ENCODE data around the gene SLIT3.

- TF ChIP-seq, protein P1, sequence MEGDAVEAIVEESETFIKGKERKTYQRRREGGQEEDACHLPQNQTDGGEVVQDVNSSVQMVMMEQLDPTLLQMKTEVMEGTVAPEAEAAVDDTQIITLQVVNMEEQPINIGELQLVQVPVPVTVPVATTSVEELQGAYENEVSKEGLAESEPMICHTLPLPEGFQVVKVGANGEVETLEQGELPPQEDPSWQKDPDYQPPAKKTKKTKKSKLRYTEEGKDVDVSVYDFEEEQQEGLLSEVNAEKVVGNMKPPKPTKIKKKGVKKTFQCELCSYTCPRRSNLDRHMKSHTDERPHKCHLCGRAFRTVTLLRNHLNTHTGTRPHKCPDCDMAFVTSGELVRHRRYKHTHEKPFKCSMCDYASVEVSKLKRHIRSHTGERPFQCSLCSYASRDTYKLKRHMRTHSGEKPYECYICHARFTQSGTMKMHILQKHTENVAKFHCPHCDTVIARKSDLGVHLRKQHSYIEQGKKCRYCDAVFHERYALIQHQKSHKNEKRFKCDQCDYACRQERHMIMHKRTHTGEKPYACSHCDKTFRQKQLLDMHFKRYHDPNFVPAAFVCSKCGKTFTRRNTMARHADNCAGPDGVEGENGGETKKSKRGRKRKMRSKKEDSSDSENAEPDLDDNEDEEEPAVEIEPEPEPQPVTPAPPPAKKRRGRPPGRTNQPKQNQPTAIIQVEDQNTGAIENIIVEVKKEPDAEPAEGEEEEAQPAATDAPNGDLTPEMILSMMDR (IDR thresholded peaks at IDR 0.05) = no peak
- TF ChIP-seq POLR2A (IDR thresholded peaks at IDR 0.05; ENCODE audit: low read depth) (no peak), POLR2AphosphoS5 (IDR thresholded peaks at IDR 0.05) (no peak)
Observed at GRCh38 chr5:168752012-168752411, 548.9 kb downstream of the SLIT3 start.

Data from esophagus muscularis mucosa (tissue), 3 donors.